ENCODE data around the gene POLE.

POLE gene

GRCh38 chr12:132673288-132674179 lies 13.6 kb downstream of the POLE start:
- DNase-seq: no peak

GRCh38 chr12:132672678-132673077 lies 14.5 kb downstream of the POLE start:
- DNase-seq: no peak

GRCh38 chr12:132672116-132672515 lies 15.0 kb downstream of the POLE start:
- DNase-seq: no peak

GRCh38 chr12:132669166-132669879 lies 17.8 kb downstream of the POLE start:
- DNase-seq: no peak

- DNase-seq: no peak
These were observed 18.7 kb downstream of the POLE start for GRCh38 chr12:132668191-132669088.

- DNase-seq: no peak
These were observed 21.3 kb downstream of the POLE start for GRCh38 chr12:132665794-132666193.

- no peak for DNase-seq
These were observed 22.0 kb downstream of the POLE start for GRCh38 chr12:132665149-132665491.

GRCh38 chr12:132664206-132665148 lies 22.7 kb downstream of the POLE start:
- no peak for DNase-seq

GRCh38 chr12:132662901-132663755 lies 24.0 kb downstream of the POLE start:
- no peak for DNase-seq

- no peak for DNase-seq
These were observed 25.2 kb downstream of the POLE start for GRCh38 chr12:132661972-132662371.

- DNase-seq: no peak
These were observed 26.1 kb downstream of the POLE start for GRCh38 chr12:132660996-132661395.

- DNase-seq: no peak
These were observed 27.1 kb downstream of the POLE start for GRCh38 chr12:132660052-132660451.

GRCh38 chr12:132659146-132659545 lies 28.0 kb downstream of the POLE start:
- DNase-seq: no peak

GRCh38 chr12:132658149-132658894 lies 28.8 kb downstream of the POLE start:
- DNase-seq: no peak

GRCh38 chr12:132657004-132657727 lies 30.0 kb downstream of the POLE start:
- no peak for DNase-seq

GRCh38 chr12:132653567-132654290 lies 33.4 kb downstream of the POLE start:
- no peak for DNase-seq

- peak; percentile 100 for DNase-seq
These were observed 35.6 kb downstream of the POLE start for GRCh38 chr12:132651444-132652100.

GRCh38 chr12:132649226-132649945 lies 37.8 kb downstream of the POLE start:
- DNase-seq: no peak

Data from NCI-H1694 treated with DMSO at 0.1 percent for 48 hours (cell line).